ENCODE results near the gene IL1R2. TPM values are rescaled to one million over a fixed set of nuclear protein-coding genes. Genes with fewer than 3 reads are reported as not detected.

The IL1R2 gene
- total and polyA plus RNA-seq, 2 of the 13 experiments (the other 11 are each of a cell fraction or from before 2014, with no cell fraction given): 3.6 to 7.3 TPM

DNA sequence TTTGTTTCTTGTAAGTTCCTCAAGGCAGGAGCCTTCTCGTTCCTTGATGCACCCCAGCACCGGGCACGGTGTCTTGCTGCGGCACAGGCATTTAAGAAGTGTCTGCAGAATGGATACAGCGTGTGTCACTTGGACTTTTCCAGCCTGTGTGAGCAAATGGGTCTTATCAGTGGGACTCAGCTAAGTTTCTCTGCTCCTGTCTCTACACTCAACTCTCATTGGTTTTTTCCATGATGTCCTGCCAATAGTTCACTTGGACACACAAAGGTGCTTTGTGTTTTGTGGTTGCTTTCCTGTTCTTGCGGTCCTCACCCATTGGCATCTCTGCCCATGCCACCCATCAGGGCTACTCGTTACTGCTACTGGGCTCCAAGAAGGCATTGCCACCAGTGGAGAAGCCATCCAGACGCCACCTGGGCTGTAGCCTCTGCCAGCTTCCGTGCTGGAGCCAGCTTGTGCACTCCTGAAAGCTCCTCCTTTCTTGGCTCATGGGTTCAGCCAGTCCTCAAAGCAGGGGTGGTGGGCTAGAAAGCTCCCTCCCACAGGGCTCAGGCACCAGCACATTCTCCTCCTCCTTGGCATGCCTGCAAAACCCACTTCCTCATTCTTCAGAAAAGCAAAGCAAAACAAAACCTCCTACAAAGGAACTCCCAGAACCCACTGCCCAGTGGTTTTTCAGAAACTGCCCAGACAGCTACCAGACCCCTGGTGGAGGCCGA lies 41.4 kb downstream of the IL1R2 start (continued):
- TF ChIP-seq ZC3H13 (CRISPR knock-in tag; IDR thresholded peaks at IDR 0.05) (no peak; the same call in 1 of the 2 replicates), SOX13 (IDR thresholded peaks at IDR 0.05) (no peak), SOX13 (CRISPR knock-in tag; conservative IDR thresholded peaks at IDR 0.05 in 1 of 2, IDR thresholded peaks at IDR 0.05 in 1 of 2) (peak in 1 of 2 experiments; percentile 37; a peak in 1 of 4 replicates), MATR3 (CRISPR knock-in tag; IDR thresholded peaks at IDR 0.05) (no peak), CEBPG (CRISPR knock-in tag; IDR thresholded peaks at IDR 0.05) (peak; percentile 18), HNRNPH1 (optimal IDR thresholded peaks at IDR 0.05; ENCODE audit: low read depth, low read length) (no peak), SETDB1 (CRISPR knock-in tag; IDR thresholded peaks at IDR 0.05; ENCODE audit: borderline replicate concordance) (no peak), NFATC3 (CRISPR knock-in tag; IDR thresholded peaks at IDR 0.05) (no peak), HOXA9 (CRISPR knock-in tag; IDR thresholded peaks at IDR 0.05; ENCODE audit: borderline replicate concordance) (no peak), ZNF33A (CRISPR knock-in tag; IDR thresholded peaks at IDR 0.05; ENCODE audit: borderline replicate concordance) (no peak), ZNF24 (IDR thresholded peaks at IDR 0.05) (no peak), GABPA (IDR thresholded peaks at IDR 0.05; ENCODE audit: low read depth, low read length) (no peak), GABPA (CRISPR knock-in tag; IDR thresholded peaks at IDR 0.05; ENCODE audit: low read depth) (no peak), SAP130 (CRISPR knock-in tag; IDR thresholded peaks at IDR 0.05; ENCODE audit: low read depth) (peak; percentile 33), SOX6 (IDR thresholded peaks at IDR 0.05) (no peak), SOX6 (CRISPR knock-in tag; IDR thresholded peaks at IDR 0.05) (peak; percentile 63), ZNF724P (CRISPR knock-in tag; IDR thresholded peaks at IDR 0.05; ENCODE audit: borderline replicate concordance) (no peak), PAF1 (CRISPR knock-in tag; IDR thresholded peaks at IDR 0.05) (peak; percentile 31; the same call in 1 of the 2 replicates), ZNF20 (CRISPR knock-in tag; IDR thresholded peaks at IDR 0.05) (no peak), ZNF766 (CRISPR knock-in tag; IDR thresholded peaks at IDR 0.05; ENCODE audit: borderline replicate concordance) (no peak), TBL1XR1 (IDR thresholded peaks at IDR 0.05; ENCODE audit: borderline replicate concordance, low read length, partially characterized antibody) (no peak), ZNF776 (CRISPR knock-in tag; IDR thresholded peaks at IDR 0.05) (0 out of 2 replicates have a peak, but pooled peaks have one; percentile 53), CEBPB (IDR thresholded peaks at IDR 0.05; ENCODE audit: borderline replicate concordance, low read depth, low read length) (no peak), KLF12 (CRISPR knock-in tag; IDR thresholded peaks at IDR 0.05; ENCODE audit: borderline replicate concordance) (no peak)
- TF ChIP-seq, protein P1, sequence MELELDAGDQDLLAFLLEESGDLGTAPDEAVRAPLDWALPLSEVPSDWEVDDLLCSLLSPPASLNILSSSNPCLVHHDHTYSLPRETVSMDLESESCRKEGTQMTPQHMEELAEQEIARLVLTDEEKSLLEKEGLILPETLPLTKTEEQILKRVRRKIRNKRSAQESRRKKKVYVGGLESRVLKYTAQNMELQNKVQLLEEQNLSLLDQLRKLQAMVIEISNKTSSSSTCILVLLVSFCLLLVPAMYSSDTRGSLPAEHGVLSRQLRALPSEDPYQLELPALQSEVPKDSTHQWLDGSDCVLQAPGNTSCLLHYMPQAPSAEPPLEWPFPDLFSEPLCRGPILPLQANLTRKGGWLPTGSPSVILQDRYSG (CRISPR knock-in tag; IDR thresholded peaks at IDR 0.05): no peak
- TF ChIP-seq, protein P2, sequence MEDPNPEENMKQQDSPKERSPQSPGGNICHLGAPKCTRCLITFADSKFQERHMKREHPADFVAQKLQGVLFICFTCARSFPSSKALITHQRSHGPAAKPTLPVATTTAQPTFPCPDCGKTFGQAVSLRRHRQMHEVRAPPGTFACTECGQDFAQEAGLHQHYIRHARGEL (CRISPR knock-in tag; IDR thresholded peaks at IDR 0.05): no peak
- TF ChIP-seq, protein P3, sequence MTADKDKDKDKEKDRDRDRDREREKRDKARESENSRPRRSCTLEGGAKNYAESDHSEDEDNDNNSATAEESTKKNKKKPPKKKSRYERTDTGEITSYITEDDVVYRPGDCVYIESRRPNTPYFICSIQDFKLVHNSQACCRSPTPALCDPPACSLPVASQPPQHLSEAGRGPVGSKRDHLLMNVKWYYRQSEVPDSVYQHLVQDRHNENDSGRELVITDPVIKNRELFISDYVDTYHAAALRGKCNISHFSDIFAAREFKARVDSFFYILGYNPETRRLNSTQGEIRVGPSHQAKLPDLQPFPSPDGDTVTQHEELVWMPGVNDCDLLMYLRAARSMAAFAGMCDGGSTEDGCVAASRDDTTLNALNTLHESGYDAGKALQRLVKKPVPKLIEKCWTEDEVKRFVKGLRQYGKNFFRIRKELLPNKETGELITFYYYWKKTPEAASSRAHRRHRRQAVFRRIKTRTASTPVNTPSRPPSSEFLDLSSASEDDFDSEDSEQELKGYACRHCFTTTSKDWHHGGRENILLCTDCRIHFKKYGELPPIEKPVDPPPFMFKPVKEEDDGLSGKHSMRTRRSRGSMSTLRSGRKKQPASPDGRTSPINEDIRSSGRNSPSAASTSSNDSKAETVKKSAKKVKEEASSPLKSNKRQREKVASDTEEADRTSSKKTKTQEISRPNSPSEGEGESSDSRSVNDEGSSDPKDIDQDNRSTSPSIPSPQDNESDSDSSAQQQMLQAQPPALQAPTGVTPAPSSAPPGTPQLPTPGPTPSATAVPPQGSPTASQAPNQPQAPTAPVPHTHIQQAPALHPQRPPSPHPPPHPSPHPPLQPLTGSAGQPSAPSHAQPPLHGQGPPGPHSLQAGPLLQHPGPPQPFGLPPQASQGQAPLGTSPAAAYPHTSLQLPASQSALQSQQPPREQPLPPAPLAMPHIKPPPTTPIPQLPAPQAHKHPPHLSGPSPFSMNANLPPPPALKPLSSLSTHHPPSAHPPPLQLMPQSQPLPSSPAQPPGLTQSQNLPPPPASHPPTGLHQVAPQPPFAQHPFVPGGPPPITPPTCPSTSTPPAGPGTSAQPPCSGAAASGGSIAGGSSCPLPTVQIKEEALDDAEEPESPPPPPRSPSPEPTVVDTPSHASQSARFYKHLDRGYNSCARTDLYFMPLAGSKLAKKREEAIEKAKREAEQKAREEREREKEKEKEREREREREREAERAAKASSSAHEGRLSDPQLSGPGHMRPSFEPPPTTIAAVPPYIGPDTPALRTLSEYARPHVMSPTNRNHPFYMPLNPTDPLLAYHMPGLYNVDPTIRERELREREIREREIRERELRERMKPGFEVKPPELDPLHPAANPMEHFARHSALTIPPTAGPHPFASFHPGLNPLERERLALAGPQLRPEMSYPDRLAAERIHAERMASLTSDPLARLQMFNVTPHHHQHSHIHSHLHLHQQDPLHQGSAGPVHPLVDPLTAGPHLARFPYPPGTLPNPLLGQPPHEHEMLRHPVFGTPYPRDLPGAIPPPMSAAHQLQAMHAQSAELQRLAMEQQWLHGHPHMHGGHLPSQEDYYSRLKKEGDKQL (CRISPR knock-in tag; IDR thresholded peaks at IDR 0.05; ENCODE audit: low read depth): no peak
